Astrocyte (in vitro differentiated cells and primary cell): ENCODE data around the gene IDH3B. TPM values are rescaled to one million over a fixed set of nuclear protein-coding genes. Genes with fewer than 3 reads are reported as not detected.

ENCODE experiments used
- DNase-seq: peaks from one replicate; pipeline ENCODE4 v3.0.0-alpha.2; 2010; ENCODE audit warnings: low read depth
- FAIRE-seq: peaks from 2 replicates; lab custom pipeline; 2011; peaks lifted over from hg19 to GRCh38; lab: Jason Lieb, UNC
- H2AFZ ChIP-seq: 2 replicates; pipeline ENCODE4 v1.6.0; 2012; ENCODE audit warnings: low read depth, low read length, inconsistent platforms
- H3K27ac ChIP-seq: 2 replicates; pipeline ENCODE4 v1.5.1; 2011; ENCODE audit warnings: low read depth, low read length, inconsistent platforms
- H3K27me3 ChIP-seq: 2 replicates; pipeline ENCODE4 v1.6.0; 2011; ENCODE audit warnings: low read length, inconsistent platforms; ENCODE audit not compliant: insufficient read depth
- H3K36me3 ChIP-seq: 2 replicates; pipeline ENCODE4 v1.5.1; 2011; ENCODE audit warnings: low read length, inconsistent platforms; ENCODE audit not compliant: insufficient read depth
- H3K4me1 ChIP-seq: 2 replicates; pipeline ENCODE4 v1.5.1; 2011; ENCODE audit warnings: low read length, inconsistent platforms; ENCODE audit not compliant: insufficient read depth
- H3K4me2 ChIP-seq: 2 replicates; pipeline ENCODE4 v1.6.0; 2012; ENCODE audit warnings: low read length, inconsistent platforms
- H3K4me3 ChIP-seq: 2 replicates; pipeline ENCODE4 v1.5.1; 2011; ENCODE audit warnings: low read depth, mild to moderate bottlenecking, low read length, inconsistent platforms; ENCODE audit not compliant: insufficient read depth
- H3K79me2 ChIP-seq: 2 replicates; pipeline ENCODE4 v1.6.0; 2012; ENCODE audit warnings: mild to moderate bottlenecking, low read length, inconsistent platforms; ENCODE audit not compliant: insufficient read depth
- H3K9ac ChIP-seq: 2 replicates; pipeline ENCODE4 v1.6.0; 2012; ENCODE audit warnings: mild to moderate bottlenecking, low read length, inconsistent platforms
- H3K9me3 ChIP-seq: 2 replicates; pipeline ENCODE4 v1.5.1; 2012; ENCODE audit warnings: low read depth, mild to moderate bottlenecking, low read length, inconsistent platforms; ENCODE audit not compliant: insufficient read depth
- H4K20me1 ChIP-seq: 2 replicates; pipeline ENCODE4 v1.6.0; 2012; ENCODE audit warnings: low read length, inconsistent platforms; ENCODE audit not compliant: insufficient read depth
- H3K27ac Mint-ChIP-seq: one replicate; pipeline ENCODE4 v1.8.0; 2021; ENCODE audit warnings: mild to moderate bottlenecking, mixed read lengths; ENCODE audit not compliant: unreplicated experiment
- H3K27me3 Mint-ChIP-seq: one replicate; pipeline ENCODE4 v1.8.0; 2021; ENCODE audit warnings: low read depth, mixed read lengths; ENCODE audit not compliant: unreplicated experiment
- H3K36me3 Mint-ChIP-seq: one replicate; pipeline ENCODE4 v1.8.0; 2021; ENCODE audit warnings: low read depth, mixed read lengths; ENCODE audit not compliant: unreplicated experiment
- H3K4me1 Mint-ChIP-seq: one replicate; pipeline ENCODE4 v1.8.0; 2021; ENCODE audit warnings: low read depth, mixed read lengths; ENCODE audit not compliant: unreplicated experiment
- H3K4me3 Mint-ChIP-seq: one replicate; pipeline ENCODE4 v1.8.0; 2021; ENCODE audit warnings: mild to moderate bottlenecking, moderate library complexity, mixed read lengths; ENCODE audit not compliant: unreplicated experiment
- H3K9me3 Mint-ChIP-seq: one replicate; pipeline ENCODE4 v1.8.0; 2021; ENCODE audit warnings: mild to moderate bottlenecking, mixed read lengths; ENCODE audit not compliant: unreplicated experiment
- EZH2 ChIP-seq: IDR thresholded peaks from 2 replicates; pipeline ENCODE4 v1.6.1; 2012; ENCODE audit warnings: mild to moderate bottlenecking, low read length, inconsistent platforms; ENCODE audit not compliant: insufficient read depth
- total RNA-seq: library from RNA; stranded (reverse); gene quantifications from 2 replicates; pipeline ENCODE4 v1.2.1, GENCODE V29; 2021
- TF ChIP-seq, protein P1 (sequence below): IDR thresholded peaks from 2 replicates; pipeline ENCODE4 v1.5.1; 2011; ENCODE audit warnings: low read depth, mild to moderate bottlenecking, inconsistent platforms, low read length, moderate library complexity; ENCODE audit not compliant: insufficient read depth

Gene IDH3B
- total RNA-seq, 1 donor from 2014 or later: 74.8 TPM

- Histone ChIP-seq H3K27ac (no peak overlapping the region), H3K36me3 (peaks cover 50% of the 10 kb centered on the region), H4K20me1 (peaks cover 69% of the 10 kb centered on the region), H2AFZ (no peak overlapping the region), H3K9me3 (no peaks in the 10 kb centered on the region), H3K4me2 (peak overlapping the region; percentile 97), H3K27me3 (no peaks in the 10 kb centered on the region), H3K4me1 (peaks cover 18% of the 10 kb centered on the region), H3K9ac (peak overlapping the region; percentile 97), H3K79me2 (peaks cover 70% of the 10 kb centered on the region), H3K4me3 (peak overlapping the region; percentile 100)
- Mint-ChIP-seq H3K27me3 (no peaks in the 10 kb centered on the region), H3K4me3 (peak overlapping the region; percentile 92), H3K4me1 (peaks cover 22% of the 10 kb centered on the region), H3K9me3 (no peaks in the 10 kb centered on the region), H3K36me3 (peaks cover 44% of the 10 kb centered on the region), H3K27ac (peak overlapping the region; percentile 72)
- DNase-seq (no peak), FAIRE-seq (no peak)
- TF ChIP-seq, protein P1, sequence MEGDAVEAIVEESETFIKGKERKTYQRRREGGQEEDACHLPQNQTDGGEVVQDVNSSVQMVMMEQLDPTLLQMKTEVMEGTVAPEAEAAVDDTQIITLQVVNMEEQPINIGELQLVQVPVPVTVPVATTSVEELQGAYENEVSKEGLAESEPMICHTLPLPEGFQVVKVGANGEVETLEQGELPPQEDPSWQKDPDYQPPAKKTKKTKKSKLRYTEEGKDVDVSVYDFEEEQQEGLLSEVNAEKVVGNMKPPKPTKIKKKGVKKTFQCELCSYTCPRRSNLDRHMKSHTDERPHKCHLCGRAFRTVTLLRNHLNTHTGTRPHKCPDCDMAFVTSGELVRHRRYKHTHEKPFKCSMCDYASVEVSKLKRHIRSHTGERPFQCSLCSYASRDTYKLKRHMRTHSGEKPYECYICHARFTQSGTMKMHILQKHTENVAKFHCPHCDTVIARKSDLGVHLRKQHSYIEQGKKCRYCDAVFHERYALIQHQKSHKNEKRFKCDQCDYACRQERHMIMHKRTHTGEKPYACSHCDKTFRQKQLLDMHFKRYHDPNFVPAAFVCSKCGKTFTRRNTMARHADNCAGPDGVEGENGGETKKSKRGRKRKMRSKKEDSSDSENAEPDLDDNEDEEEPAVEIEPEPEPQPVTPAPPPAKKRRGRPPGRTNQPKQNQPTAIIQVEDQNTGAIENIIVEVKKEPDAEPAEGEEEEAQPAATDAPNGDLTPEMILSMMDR: no peak
- TF ChIP-seq EZH2: no peak
Measured at GRCh38 chr20:2654831-2655230, 9.2 kb downstream of the IDH3B start.

- Histone ChIP-seq H3K9ac (peak overlapping the region; percentile 97), H2AFZ (no peak overlapping the region), H3K79me2 (peaks cover 70% of the 10 kb centered on the region), H3K9me3 (no peaks in the 10 kb centered on the region), H3K36me3 (peaks cover 50% of the 10 kb centered on the region), H3K4me3 (peak overlapping the region; percentile 100), H3K27me3 (no peaks in the 10 kb centered on the region), H4K20me1 (peaks cover 68% of the 10 kb centered on the region), H3K4me2 (peak overlapping the region; percentile 97), H3K27ac (no peak overlapping the region), H3K4me1 (peaks cover 18% of the 10 kb centered on the region)
- FAIRE-seq (no peak), DNase-seq (no peak)
- Mint-ChIP-seq H3K4me3 (peak overlapping the region; percentile 92), H3K9me3 (no peaks in the 10 kb centered on the region), H3K27ac (peak overlapping the region; percentile 72), H3K4me1 (peaks cover 22% of the 10 kb centered on the region), H3K36me3 (peaks cover 43% of the 10 kb centered on the region), H3K27me3 (no peaks in the 10 kb centered on the region)
- no peak for TF ChIP-seq EZH2
- TF ChIP-seq, protein P1: no peak
Measured at GRCh38 chr20:2654384-2654822, 9.6 kb downstream of the IDH3B start.

- no peak for DNase-seq
- H3K9me3 ChIP-seq: no peaks in the 10 kb centered on the region
- Mint-ChIP-seq H3K9me3 (no peaks in the 10 kb centered on the region), H3K36me3 (peaks cover 42% of the 10 kb centered on the region), H3K27me3 (no peaks in the 10 kb centered on the region), H3K4me1 (peaks cover 22% of the 10 kb centered on the region), H3K4me3 (peak overlapping the region; percentile 92), H3K27ac (peak overlapping the region; percentile 72)
- peak overlapping the region; percentile 97 for H3K4me2 ChIP-seq
- peaks cover 47% of the 10 kb centered on the region for H3K36me3 ChIP-seq
- no peak for TF ChIP-seq EZH2
- TF ChIP-seq, protein P1: no peak
- H3K27me3 ChIP-seq: no peaks in the 10 kb centered on the region
- peaks cover 70% of the 10 kb centered on the region for H3K79me2 ChIP-seq
- peak overlapping the region; percentile 97 for H3K9ac ChIP-seq
- peak overlapping the region; percentile 64 for H3K27ac ChIP-seq
- peaks cover 18% of the 10 kb centered on the region for H3K4me1 ChIP-seq
- H3K4me3 ChIP-seq: peak overlapping the region; percentile 100
- no peak overlapping the region for H2AFZ ChIP-seq
- no peak for FAIRE-seq
- H4K20me1 ChIP-seq: peaks cover 62% of the 10 kb centered on the region
Measured at GRCh38 chr20:2653556-2654383, 10.2 kb downstream of the IDH3B start.
